GM19193 (cell line): ENCODE results near the gene POLR2A.

Experiments
- POLR2A ChIP-seq: IDR thresholded peaks from 4 replicates; pipeline ENCODE4 v1.6.1; 2011; ENCODE audit not compliant: insufficient read depth, insufficient read length; ENCODE audit errors: extremely low read depth

The POLR2A gene

GRCh38 chr17:7509937-7510336 lies 25.8 kb downstream of the POLR2A start:
- no peak for TF ChIP-seq POLR2A

GRCh38 chr17:7511108-7511507 lies 26.9 kb downstream of the POLR2A start:
- no peak for TF ChIP-seq POLR2A

GRCh38 chr17:7512105-7512504 lies 27.9 kb downstream of the POLR2A start:
- no peak for TF ChIP-seq POLR2A

GRCh38 chr17:7512824-7513540 lies 28.8 kb downstream of the POLR2A start:
- TF ChIP-seq POLR2A = no peak

GRCh38 chr17:7513850-7514419 lies 29.8 kb downstream of the POLR2A start:
- TF ChIP-seq POLR2A = no peak

GRCh38 chr17:7515911-7516610 lies 31.9 kb downstream of the POLR2A start:
- TF ChIP-seq POLR2A = no peak

- TF ChIP-seq POLR2A = no peak
These were observed 38.9 kb downstream of the POLR2A start for GRCh38 chr17:7523033-7523432.

GRCh38 chr17:7528842-7529241 lies 44.7 kb downstream of the POLR2A start:
- TF ChIP-seq POLR2A = no peak

GRCh38 chr17:7530023-7530900 lies 46.1 kb downstream of the POLR2A start:
- no peak for TF ChIP-seq POLR2A

- TF ChIP-seq POLR2A = no peak
These were observed 53.9 kb downstream of the POLR2A start for GRCh38 chr17:7538050-7538449.

GRCh38 chr17:7538891-7539545 lies 54.9 kb downstream of the POLR2A start:
- no peak for TF ChIP-seq POLR2A

GRCh38 chr17:7541074-7541621 lies 57.0 kb downstream of the POLR2A start:
- TF ChIP-seq POLR2A = no peak

- no peak for TF ChIP-seq POLR2A
These were observed 60.7 kb downstream of the POLR2A start for GRCh38 chr17:7544911-7545310.
